Measurements from ENCODE around the gene SPSB2. TPM values are rescaled to one million over a fixed set of nuclear protein-coding genes. Genes with fewer than 3 reads are reported as not detected.
"Not testable (repeated sequence)": the region's sequence is repeated elsewhere in the genome, so short reads cannot be mapped to it uniquely, and the experiment has no call there.

The SPSB2 gene
- total and polyA plus RNA-seq, 2 donors = 10.7 to 14.9 TPM

DNA sequence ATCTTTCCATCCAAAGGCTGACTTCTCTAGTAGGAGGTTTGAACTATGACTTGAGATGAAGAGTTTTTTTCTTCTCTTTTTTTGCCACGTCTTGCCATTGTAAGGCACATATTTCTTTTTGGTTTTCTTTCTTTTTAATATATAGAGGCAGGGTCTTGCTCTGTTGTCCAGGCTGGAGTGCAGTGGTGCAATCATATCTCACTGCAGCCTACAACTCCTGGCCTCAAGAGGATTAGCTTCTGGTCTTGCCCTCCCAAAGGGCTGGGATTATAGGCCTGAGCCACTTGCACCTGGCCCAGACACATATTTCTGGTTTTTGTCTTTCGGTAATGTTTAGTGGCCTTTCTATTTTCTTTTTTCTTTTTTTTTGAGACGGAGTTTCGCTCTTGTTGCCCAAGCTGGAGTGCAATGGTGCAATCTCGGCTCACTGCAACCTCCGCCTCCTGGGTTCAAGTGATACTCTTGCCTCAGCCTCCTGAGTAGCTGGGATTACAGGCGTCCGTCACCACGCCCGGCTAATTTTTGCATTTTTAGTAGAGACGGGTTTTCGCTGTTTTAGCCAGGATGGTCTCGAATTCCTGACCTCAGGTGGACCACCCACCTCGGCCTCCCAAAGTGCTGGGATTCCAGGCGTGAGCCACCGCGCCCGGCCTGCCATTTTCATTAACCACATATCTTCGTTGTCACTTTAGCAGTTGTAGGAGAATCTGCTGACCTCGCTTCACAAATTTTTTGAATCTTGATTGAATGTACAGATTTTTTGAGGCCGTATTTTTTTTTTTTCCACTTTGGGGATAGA, 16.9 kb upstream of the SPSB2 start:
- H3K4me1 ChIP-seq (ENCODE audit: control insufficient read depth in 2 of 2, insufficient read depth in 2 of 2, low read length in 2 of 2) = peaks cover 8 to 19% of the 10 kb centered on the region in 2 donors
- not testable (repeated sequence) for H3K36me3 ChIP-seq (ENCODE audit: control insufficient read depth in 2 of 2, insufficient read depth in 2 of 2, low read length in 1 of 2); H3K27me3 ChIP-seq (ENCODE audit: control insufficient read depth in 2 of 2, insufficient read depth in 1 of 2, low read length in 1 of 2); H3K9me3 ChIP-seq (ENCODE audit: control insufficient read depth in 2 of 2, insufficient read depth in 1 of 2, low read length in 1 of 2); H3K4me3 ChIP-seq (ENCODE audit: low read length in 2 of 2); DNase-seq (ENCODE audit: low read depth in 6 of 9, low spot score in 9 of 9)
- H3K27ac ChIP-seq (ENCODE audit: low read depth in 1 of 2, low read length in 1 of 2) = peak overlapping the region in 1 of 2 donors; percentile 90
- WGBS = 98% methylated on average over 21 of the region's 21 CpGs

DNA sequence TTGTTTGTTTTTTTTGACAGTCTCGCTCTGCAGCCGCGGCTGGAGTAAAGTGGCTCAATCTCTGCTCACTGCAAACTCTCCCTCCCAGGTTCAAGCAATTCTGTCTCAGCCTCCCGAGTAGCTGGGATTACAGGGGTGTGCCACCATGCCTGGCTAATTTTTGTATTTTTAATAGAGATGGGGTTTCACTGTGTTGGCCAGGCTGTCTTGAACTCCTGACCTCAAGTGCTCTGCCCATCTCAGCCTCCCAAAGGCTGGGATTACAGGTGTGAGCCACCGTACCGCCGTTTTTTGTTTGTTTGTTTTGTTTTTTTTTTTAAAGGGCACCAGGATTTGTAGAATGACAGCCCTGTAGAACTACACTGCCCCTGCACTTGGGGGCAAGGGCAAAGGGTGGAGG, 15.7 kb upstream of the SPSB2 start:
- DNase-seq (ENCODE audit: low read depth in 6 of 9, low spot score in 9 of 9); H3K27ac ChIP-seq (ENCODE audit: low read depth in 1 of 2, low read length in 1 of 2); H3K4me3 ChIP-seq (ENCODE audit: low read length in 2 of 2); H3K27me3 ChIP-seq (ENCODE audit: control insufficient read depth in 2 of 2, insufficient read depth in 1 of 2, low read length in 1 of 2); H3K9me3 ChIP-seq (ENCODE audit: control insufficient read depth in 2 of 2, insufficient read depth in 1 of 2, low read length in 1 of 2): not testable (repeated sequence)
- 94% methylated on average over 7 of the region's 7 CpGs for WGBS
- Histone ChIP-seq H3K4me1 (ENCODE audit: control insufficient read depth in 2 of 2, insufficient read depth in 2 of 2, low read length in 2 of 2) (peaks cover 8 to 19% of the 10 kb centered on the region in 2 donors), H3K36me3 (ENCODE audit: control insufficient read depth in 2 of 2, insufficient read depth in 2 of 2, low read length in 1 of 2) (peaks cover 6 to 14% of the 10 kb centered on the region in 2 donors)

DNA sequence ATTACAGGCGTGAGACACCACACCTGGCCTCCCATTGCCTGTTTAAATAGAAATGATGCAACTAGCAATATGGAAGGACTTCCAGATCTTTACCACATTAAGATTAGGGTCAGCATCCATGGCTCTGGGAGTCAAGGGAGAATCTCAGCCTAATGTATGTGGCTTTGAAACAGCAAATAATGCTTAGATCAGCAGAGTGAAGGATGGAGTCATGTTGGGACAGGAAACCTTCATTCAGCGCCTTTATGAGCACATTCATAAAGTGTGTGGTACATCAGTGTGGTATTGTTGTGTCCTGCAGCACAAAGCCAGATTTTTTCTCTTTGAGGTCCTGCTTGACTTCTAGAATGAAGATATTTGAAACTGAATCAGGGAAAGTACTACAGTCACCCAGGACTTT, 15.3 kb upstream of the SPSB2 start:
- WGBS = 98% methylated on average over 2 of the region's 2 CpGs
- Histone ChIP-seq H3K4me1 (ENCODE audit: control insufficient read depth in 2 of 2, insufficient read depth in 2 of 2, low read length in 2 of 2) (peaks cover 8 to 19% of the 10 kb centered on the region in 2 donors), H3K27me3 (ENCODE audit: control insufficient read depth in 2 of 2, insufficient read depth in 1 of 2, low read length in 1 of 2) (no peaks in the 10 kb centered on the region), H3K27ac (ENCODE audit: low read depth in 1 of 2, low read length in 1 of 2) (no peak overlapping the region), H3K4me3 (ENCODE audit: low read length in 2 of 2) (no peak overlapping the region), H3K9me3 (ENCODE audit: control insufficient read depth in 2 of 2, insufficient read depth in 1 of 2, low read length in 1 of 2) (no peaks in the 10 kb centered on the region), H3K36me3 (ENCODE audit: control insufficient read depth in 2 of 2, insufficient read depth in 2 of 2, low read length in 1 of 2) (peaks cover 9 to 18% of the 10 kb centered on the region in 2 donors)
- no peak for DNase-seq (ENCODE audit: low read depth in 6 of 9, low spot score in 9 of 9)

DNA sequence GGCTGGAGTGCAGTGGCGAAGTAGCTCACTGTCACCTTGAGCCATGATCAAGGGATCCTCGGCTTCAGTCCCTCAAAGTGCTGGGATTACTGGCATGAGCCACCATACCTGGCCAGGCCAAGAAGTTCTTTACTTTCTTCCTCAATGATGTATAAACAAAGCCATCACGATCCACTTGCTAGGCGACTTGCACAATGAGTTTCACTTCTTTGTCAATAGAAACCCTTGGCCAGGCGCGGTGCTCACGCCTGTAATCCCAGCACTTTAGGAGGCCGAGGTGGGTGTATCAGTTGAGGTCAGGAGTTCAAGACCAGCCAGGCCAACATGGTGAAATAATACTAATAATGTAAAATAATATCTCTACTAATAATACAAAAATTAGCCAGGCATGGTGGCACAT, 14.4 kb upstream of the SPSB2 start:
- no peak for DNase-seq (ENCODE audit: low read depth in 6 of 9, low spot score in 9 of 9)
- H3K27ac ChIP-seq (ENCODE audit: low read depth in 1 of 2, low read length in 1 of 2) = no peak overlapping the region
- WGBS = 95% methylated on average over 8 of the region's 8 CpGs
- no peak overlapping the region for H3K4me3 ChIP-seq (ENCODE audit: low read length in 2 of 2)
- H3K4me1 ChIP-seq (ENCODE audit: control insufficient read depth in 2 of 2, insufficient read depth in 2 of 2, low read length in 2 of 2) = peaks cover 8 to 19% of the 10 kb centered on the region in 2 donors
- H3K27me3 ChIP-seq (ENCODE audit: control insufficient read depth in 2 of 2, insufficient read depth in 1 of 2, low read length in 1 of 2) = no peaks in the 10 kb centered on the region
- H3K36me3 ChIP-seq (ENCODE audit: control insufficient read depth in 2 of 2, insufficient read depth in 2 of 2, low read length in 1 of 2) = peaks cover 9 to 19% of the 10 kb centered on the region in 2 donors
- no peaks in the 10 kb centered on the region for H3K9me3 ChIP-seq (ENCODE audit: control insufficient read depth in 2 of 2, insufficient read depth in 1 of 2, low read length in 1 of 2)

DNA sequence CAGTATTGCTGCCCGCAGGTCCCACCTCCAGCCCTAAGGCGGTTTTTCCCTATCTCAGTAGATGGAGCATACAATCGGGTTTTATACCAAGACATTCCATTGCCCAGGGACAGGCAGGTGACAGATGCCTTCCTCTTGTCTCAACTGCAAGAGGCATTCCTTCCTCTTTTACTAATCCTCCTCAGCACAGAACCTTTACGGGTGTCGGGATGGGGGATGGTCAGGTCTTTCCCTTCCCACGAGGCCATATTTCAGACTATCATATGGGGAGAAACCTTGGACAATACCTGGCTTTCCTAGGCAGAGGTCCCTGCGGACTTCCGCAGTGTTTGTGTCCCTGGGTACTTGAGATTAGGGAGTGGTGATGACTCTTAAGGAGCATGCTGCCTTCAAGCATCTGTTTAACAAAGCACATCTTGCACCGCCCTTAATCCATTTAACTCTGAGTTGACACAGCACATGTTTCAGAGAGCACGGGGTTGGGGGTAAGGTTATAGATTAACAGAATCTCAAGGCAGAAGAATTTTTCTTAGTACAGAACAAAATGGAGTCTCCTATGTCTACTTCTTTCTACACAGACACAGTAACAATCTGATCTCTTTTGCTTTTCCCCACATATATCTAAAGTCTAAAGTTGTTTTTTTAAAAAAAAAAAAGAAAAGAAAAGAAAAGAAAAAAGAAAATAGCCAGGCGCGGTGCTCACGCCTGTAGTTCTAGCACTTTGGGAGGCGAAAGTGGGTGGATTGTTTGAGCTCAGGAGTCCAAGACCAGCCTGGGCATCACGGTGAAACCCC, 13.3 kb upstream of the SPSB2 start:
- H3K27ac ChIP-seq (ENCODE audit: low read depth in 1 of 2, low read length in 1 of 2); H3K9me3 ChIP-seq (ENCODE audit: control insufficient read depth in 2 of 2, insufficient read depth in 1 of 2, low read length in 1 of 2); DNase-seq (ENCODE audit: low read depth in 6 of 9, low spot score in 9 of 9); H3K4me3 ChIP-seq (ENCODE audit: low read length in 2 of 2); H3K27me3 ChIP-seq (ENCODE audit: control insufficient read depth in 2 of 2, insufficient read depth in 1 of 2, low read length in 1 of 2): not testable (repeated sequence)
- WGBS = 81% methylated on average over 12 of the region's 15 CpGs
- Histone ChIP-seq H3K36me3 (ENCODE audit: control insufficient read depth in 2 of 2, insufficient read depth in 2 of 2, low read length in 1 of 2) (peaks cover 9 to 19% of the 10 kb centered on the region in 2 donors), H3K4me1 (ENCODE audit: control insufficient read depth in 2 of 2, insufficient read depth in 2 of 2, low read length in 2 of 2) (peaks cover 4 to 10% of the 10 kb centered on the region in 2 donors)

DNA sequence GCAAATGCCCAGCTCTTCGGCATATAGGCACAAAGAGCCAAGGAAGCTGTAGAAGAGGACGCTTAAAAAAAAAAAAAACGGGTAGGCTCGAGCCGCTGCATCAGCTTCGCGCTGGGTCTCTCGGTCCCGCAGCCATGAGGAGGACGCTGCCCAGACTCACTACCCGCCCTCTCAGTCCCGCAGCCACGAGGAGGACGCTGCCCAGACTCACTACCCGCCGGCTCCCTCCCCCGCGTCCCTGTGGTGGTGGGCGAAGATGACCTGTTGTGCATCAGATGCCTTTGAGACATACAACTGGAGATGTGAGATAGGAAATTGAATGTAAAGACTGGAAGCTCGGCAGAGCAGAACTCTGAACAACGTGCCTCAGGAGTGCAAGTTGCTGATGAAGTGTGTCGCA, 11.4 kb upstream of the SPSB2 start:
- Histone ChIP-seq H3K27me3 (ENCODE audit: control insufficient read depth in 2 of 2, insufficient read depth in 1 of 2, low read length in 1 of 2) (no peaks in the 10 kb centered on the region), H3K4me1 (ENCODE audit: control insufficient read depth in 2 of 2, insufficient read depth in 2 of 2, low read length in 2 of 2) (no peaks in the 10 kb centered on the region), H3K9me3 (ENCODE audit: control insufficient read depth in 2 of 2, insufficient read depth in 1 of 2, low read length in 1 of 2) (no peaks in the 10 kb centered on the region), H3K27ac (ENCODE audit: low read depth in 1 of 2, low read length in 1 of 2) (no peak overlapping the region), H3K36me3 (ENCODE audit: control insufficient read depth in 2 of 2, insufficient read depth in 2 of 2, low read length in 1 of 2) (peaks cover 9 to 19% of the 10 kb centered on the region in 2 donors), H3K4me3 (ENCODE audit: low read length in 2 of 2) (no peak overlapping the region)
- 94% methylated on average over 22 of the region's 22 CpGs for WGBS
- DNase-seq (ENCODE audit: low read depth in 6 of 9, low spot score in 9 of 9) = no peak

DNA sequence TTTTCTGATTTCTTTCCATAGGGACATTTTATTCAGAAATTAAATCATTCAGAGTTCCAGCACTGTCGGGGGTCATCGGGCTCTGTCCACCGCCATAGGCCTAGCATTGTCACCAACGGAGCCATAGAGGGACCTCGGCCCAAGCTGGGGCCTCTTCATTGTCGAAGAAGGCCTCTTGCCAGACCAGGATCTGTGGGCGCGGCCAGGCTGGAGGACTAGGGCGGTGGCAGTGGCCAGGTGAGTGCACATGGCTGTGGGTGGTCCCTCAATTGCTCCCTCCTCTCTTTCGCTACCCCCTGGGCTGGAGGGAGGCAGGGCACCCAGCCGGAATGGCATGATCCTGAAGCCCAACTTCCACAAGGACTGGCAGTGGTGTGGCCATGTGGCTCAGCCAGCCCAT, 10.6 kb upstream of the SPSB2 start:
- no peak for DNase-seq (ENCODE audit: low read depth in 6 of 9, low spot score in 9 of 9)
- no peak overlapping the region for H3K4me3 ChIP-seq (ENCODE audit: low read length in 2 of 2)
- no peaks in the 10 kb centered on the region for H3K4me1 ChIP-seq (ENCODE audit: control insufficient read depth in 2 of 2, insufficient read depth in 2 of 2, low read length in 2 of 2)
- no peaks in the 10 kb centered on the region for H3K27me3 ChIP-seq (ENCODE audit: control insufficient read depth in 2 of 2, insufficient read depth in 1 of 2, low read length in 1 of 2)
- peaks cover 9 to 19% of the 10 kb centered on the region in 2 donors for H3K36me3 ChIP-seq (ENCODE audit: control insufficient read depth in 2 of 2, insufficient read depth in 2 of 2, low read length in 1 of 2)
- H3K9me3 ChIP-seq (ENCODE audit: control insufficient read depth in 2 of 2, insufficient read depth in 1 of 2, low read length in 1 of 2) = no peaks in the 10 kb centered on the region
- no peak overlapping the region for H3K27ac ChIP-seq (ENCODE audit: low read depth in 1 of 2, low read length in 1 of 2)
- 98% methylated on average over 11 of the region's 11 CpGs for WGBS

DNA sequence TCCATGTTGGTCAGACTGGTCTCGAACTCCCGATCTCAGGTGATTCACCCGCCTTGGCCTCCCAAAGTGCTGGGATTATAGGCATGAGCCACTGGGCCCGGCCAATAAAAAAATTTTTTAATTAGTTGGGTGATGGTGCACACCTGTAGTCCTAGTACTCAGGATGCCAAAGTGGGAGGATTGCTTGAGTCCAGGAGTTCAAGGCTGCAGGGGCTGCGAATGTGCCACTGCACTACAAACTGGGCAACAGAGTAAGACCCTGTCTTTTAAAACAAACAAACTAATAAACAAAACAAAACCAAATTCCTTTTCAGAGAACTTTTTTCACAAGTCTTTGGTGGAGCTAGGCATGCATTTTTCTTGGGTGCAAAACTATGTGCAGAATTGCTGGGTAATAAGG, 10.1 kb upstream of the SPSB2 start:
- no peak for DNase-seq (ENCODE audit: low read depth in 6 of 9, low spot score in 9 of 9)
- no peak overlapping the region for H3K4me3 ChIP-seq (ENCODE audit: low read length in 2 of 2)
- H3K9me3 ChIP-seq (ENCODE audit: control insufficient read depth in 2 of 2, insufficient read depth in 1 of 2, low read length in 1 of 2) = no peaks in the 10 kb centered on the region
- no peaks in the 10 kb centered on the region for H3K4me1 ChIP-seq (ENCODE audit: control insufficient read depth in 2 of 2, insufficient read depth in 2 of 2, low read length in 2 of 2)
- H3K27ac ChIP-seq (ENCODE audit: low read depth in 1 of 2, low read length in 1 of 2) = no peak overlapping the region
- peaks cover 9 to 19% of the 10 kb centered on the region in 2 donors for H3K36me3 ChIP-seq (ENCODE audit: control insufficient read depth in 2 of 2, insufficient read depth in 2 of 2, low read length in 1 of 2)
- WGBS = over 99% methylated on average over 5 of the region's 5 CpGs
- H3K27me3 ChIP-seq (ENCODE audit: control insufficient read depth in 2 of 2, insufficient read depth in 1 of 2, low read length in 1 of 2) = no peaks in the 10 kb centered on the region

DNA sequence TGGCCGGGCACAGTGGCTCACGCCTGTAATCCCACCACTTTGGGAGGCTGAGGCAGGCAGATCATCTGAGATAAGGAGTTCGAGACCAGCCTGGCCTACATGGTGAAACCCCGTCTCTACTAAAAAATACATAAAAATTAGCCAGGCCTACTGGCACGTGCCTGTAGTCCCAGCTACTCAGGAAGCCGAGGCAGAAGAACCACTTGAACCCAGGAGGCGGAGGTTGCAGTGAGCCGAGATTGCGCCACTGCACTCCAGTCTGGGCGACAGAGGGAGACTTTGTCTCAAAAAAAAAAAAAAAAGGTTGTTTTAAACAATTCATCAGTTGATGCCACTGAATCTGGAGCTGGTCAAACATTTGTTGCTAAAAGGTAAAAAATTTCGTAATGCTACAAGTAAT, 6.7 kb upstream of the SPSB2 start:
- not testable (repeated sequence) for DNase-seq (ENCODE audit: low read depth in 6 of 9, low spot score in 9 of 9); H3K27me3 ChIP-seq (ENCODE audit: control insufficient read depth in 2 of 2, insufficient read depth in 1 of 2, low read length in 1 of 2); H3K4me3 ChIP-seq (ENCODE audit: low read length in 2 of 2); H3K4me1 ChIP-seq (ENCODE audit: control insufficient read depth in 2 of 2, insufficient read depth in 2 of 2, low read length in 2 of 2); H3K27ac ChIP-seq (ENCODE audit: low read depth in 1 of 2, low read length in 1 of 2); H3K9me3 ChIP-seq (ENCODE audit: control insufficient read depth in 2 of 2, insufficient read depth in 1 of 2, low read length in 1 of 2)
- peaks cover 12 to 15% of the 10 kb centered on the region in 2 donors for H3K36me3 ChIP-seq (ENCODE audit: control insufficient read depth in 2 of 2, insufficient read depth in 2 of 2, low read length in 1 of 2)
- 96% methylated on average over 11 of the region's 11 CpGs for WGBS
